Activated T-cell treated with anti-CD3 and anti-CD28 coated beads, Interleukin-2, amount 50 U/mL, for 72 hours (primary cell): ENCODE measurements around the gene CLDN5. TPM values are rescaled to one million over a fixed set of nuclear protein-coding genes. Genes with fewer than 3 reads are reported as not detected.

Experiments
- ATAC-seq, 2 donors: fragments of 150-1000 bp; cut with Tn5 transposase; replicated peaks in 1 of 2; 2 replicates each; pipeline ENCODE4 v1.10.0; 2021; ENCODE audit warnings: moderate library complexity in 2 of 2, mild to moderate bottlenecking in 1 of 2
- DNase-seq, 2 donors: peaks; one replicate each; pipeline ENCODE4 v3.0.0; 2021 to 2022; ENCODE audit warnings: mixed read lengths in 1 of 2
- H3K27ac Mint-ChIP-seq: one replicate; pipeline ENCODE4 v1.8.0; 2022; ENCODE audit warnings: mild to moderate bottlenecking, moderate library complexity, mixed read lengths
- H3K27me3 Mint-ChIP-seq: one replicate; pipeline ENCODE4 v1.8.0; 2022; ENCODE audit warnings: low read depth, mixed read lengths
- H3K36me3 Mint-ChIP-seq, 2 donors: one replicate each; pipeline ENCODE4 v1.8.0; 2022; ENCODE audit warnings: mixed read lengths in 2 of 2, mild to moderate bottlenecking in 1 of 2; ENCODE audit not compliant: insufficient read depth in 2 of 2
- H3K4me1 Mint-ChIP-seq: one replicate; pipeline ENCODE4 v1.8.0; 2022; ENCODE audit warnings: low read depth, mixed read lengths
- H3K4me3 Mint-ChIP-seq, 2 donors: one replicate each; pipeline ENCODE4 v1.8.0; 2022; ENCODE audit warnings: mild to moderate bottlenecking in 2 of 2, mixed read lengths in 2 of 2, moderate library complexity in 2 of 2
- H3K9me3 Mint-ChIP-seq, 2 donors: one replicate each; pipeline ENCODE4 v1.8.0; 2022; ENCODE audit warnings: mixed read lengths in 2 of 2
- total RNA-seq, 2 donors: library from RNA; stranded (reverse); gene quantifications; one replicate each; pipeline ENCODE4 v1.2.3, GENCODE V29; 2022

Gene CLDN5
- total RNA-seq, 2 donors from 2014 or later, result 0.30 to 0.36 TPM

- ATAC-seq, result no peak
- H3K9me3 Mint-ChIP-seq, result no peaks in the 10 kb centered on the region
- peak overlapping the region; percentile 57 to 85 for H3K4me3 Mint-ChIP-seq
- H3K4me1 Mint-ChIP-seq, result peaks cover 17% of the 10 kb centered on the region
- H3K36me3 Mint-ChIP-seq, result peaks cover 2 to 8% of the 10 kb centered on the region in 2 donors
- no peak for DNase-seq
- peaks cover 22% of the 10 kb centered on the region for H3K27me3 Mint-ChIP-seq
- no peak overlapping the region for H3K27ac Mint-ChIP-seq
Measured at GRCh38 chr22:19525116-19525660, 978 bp upstream of the CLDN5 start.

GRCh38 chr22:19523240-19524169 is 705 bp downstream of the CLDN5 start:
- Mint-ChIP-seq H3K27me3 (peaks cover 22% of the 10 kb centered on the region), H3K36me3 (peaks cover 2 to 11% of the 10 kb centered on the region in 2 donors), H3K27ac (no peak overlapping the region), H3K4me1 (peaks cover 17% of the 10 kb centered on the region), H3K4me3 (peak overlapping the region; percentile 49 to 78), H3K9me3 (no peaks in the 10 kb centered on the region)
- peak; percentile 23 to 28 for DNase-seq
- ATAC-seq, result peak; percentile 59

DNA sequence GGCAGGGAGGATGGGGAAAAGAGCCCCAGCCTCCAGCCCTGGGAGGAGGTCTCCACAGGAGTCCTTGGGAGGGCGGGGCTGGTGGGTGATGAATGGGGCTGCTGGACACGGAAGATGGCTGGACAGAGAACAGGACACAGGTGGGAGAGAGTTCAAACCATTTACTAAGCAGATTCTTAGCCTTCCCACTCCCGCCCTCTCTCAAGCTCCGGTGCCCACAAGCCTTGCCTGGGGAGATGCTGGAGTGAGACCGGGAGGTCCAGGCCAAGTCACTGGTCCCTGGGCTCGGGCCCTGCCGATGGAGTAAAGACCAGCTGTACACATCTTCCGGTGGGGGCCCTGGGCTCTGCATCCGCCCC is 1.4 kb downstream of the CLDN5 start:
- Mint-ChIP-seq H3K27me3 (peaks cover 22% of the 10 kb centered on the region), H3K4me1 (peaks cover 17% of the 10 kb centered on the region), H3K27ac (no peak overlapping the region), H3K9me3 (no peaks in the 10 kb centered on the region), H3K36me3 (peaks cover 2 to 12% of the 10 kb centered on the region in 2 donors), H3K4me3 (peak overlapping the region; percentile 49 to 78)
- DNase-seq (no peak), ATAC-seq (no peak)

- H3K9me3 Mint-ChIP-seq, result no peaks in the 10 kb centered on the region
- no peak for ATAC-seq
- H3K27ac Mint-ChIP-seq, result no peak overlapping the region
- H3K4me1 Mint-ChIP-seq, result peaks cover 17% of the 10 kb centered on the region
- DNase-seq, result no peak
- peaks cover 2 to 15% of the 10 kb centered on the region in 2 donors for H3K36me3 Mint-ChIP-seq
- H3K27me3 Mint-ChIP-seq, result peaks cover 22% of the 10 kb centered on the region
- peak overlapping the region in 1 of 2 donors; percentile 78 for H3K4me3 Mint-ChIP-seq
Measured at GRCh38 chr22:19522190-19522880, 1.9 kb downstream of the CLDN5 start.

DNA sequence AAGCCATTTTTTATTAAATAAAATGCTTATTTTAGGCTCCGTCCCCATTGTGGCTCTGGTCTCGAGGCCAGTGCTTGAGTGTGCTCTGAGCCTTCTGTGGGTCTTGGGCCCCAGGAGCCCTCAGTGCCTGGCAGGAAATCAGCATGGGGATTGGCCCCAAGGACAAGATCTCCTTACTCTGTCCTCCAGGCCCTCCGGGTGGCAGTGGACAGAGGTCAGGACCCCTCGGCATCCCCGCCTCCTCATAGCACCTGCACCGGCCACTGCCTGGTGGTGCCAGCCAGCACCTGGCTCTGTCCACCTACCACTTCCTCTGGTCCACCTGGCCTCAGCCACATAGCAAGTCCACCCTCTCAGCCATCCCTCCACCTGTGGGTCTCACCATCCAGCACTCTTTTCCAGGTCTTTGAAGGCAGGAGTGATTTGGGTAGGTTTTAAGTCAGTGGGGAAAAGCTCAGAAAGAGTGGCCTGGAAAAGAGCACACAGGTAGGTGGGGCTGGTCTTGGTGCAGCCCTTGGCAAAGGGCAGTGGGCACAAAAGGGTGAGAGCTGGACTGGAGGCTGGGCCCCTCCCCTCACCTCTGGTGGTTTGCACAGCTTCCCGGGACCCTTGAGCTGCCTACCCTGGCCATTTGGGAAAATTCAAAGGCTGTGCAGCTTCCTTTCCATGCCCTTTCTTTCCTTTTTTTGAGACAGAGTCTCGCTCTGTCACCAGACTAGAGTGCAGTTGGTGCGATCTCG is 3.5 kb downstream of the CLDN5 start:
- peaks cover 16% of the 10 kb centered on the region for H3K27me3 Mint-ChIP-seq
- H3K9me3 Mint-ChIP-seq, result no peaks in the 10 kb centered on the region
- H3K4me1 Mint-ChIP-seq, result peaks cover 17% of the 10 kb centered on the region
- peaks cover 2 to 20% of the 10 kb centered on the region in 2 donors for H3K36me3 Mint-ChIP-seq
- no peak overlapping the region for H3K27ac Mint-ChIP-seq
- DNase-seq (no peak), ATAC-seq (no peak)
- H3K4me3 Mint-ChIP-seq, result no peak overlapping the region

DNA sequence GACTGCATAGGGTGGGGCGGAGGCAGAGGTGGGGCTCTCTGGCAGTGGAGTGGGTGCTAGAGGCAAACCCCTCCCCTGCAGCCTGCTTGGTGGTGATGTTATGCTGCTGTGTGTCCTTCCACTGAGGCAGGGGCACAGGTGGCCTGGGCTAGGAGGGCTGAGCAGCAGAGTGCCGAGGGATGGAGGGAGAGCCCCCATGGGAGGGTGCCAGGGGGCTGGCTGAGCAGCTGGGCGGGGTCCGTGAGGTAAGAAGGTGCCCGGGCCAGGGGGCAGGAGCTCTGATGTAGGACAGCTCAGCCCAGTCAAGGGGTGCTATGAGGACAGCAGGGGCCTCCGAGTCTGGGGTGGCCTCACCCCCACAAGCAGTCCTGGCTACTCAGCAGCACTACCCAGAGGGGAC is 4.2 kb downstream of the CLDN5 start:
- no peaks in the 10 kb centered on the region for H3K9me3 Mint-ChIP-seq
- peaks cover 16% of the 10 kb centered on the region for H3K4me1 Mint-ChIP-seq
- no peak for DNase-seq
- ATAC-seq, result no peak
- peaks cover 13% of the 10 kb centered on the region for H3K27me3 Mint-ChIP-seq
- peaks cover 2 to 23% of the 10 kb centered on the region in 2 donors for H3K36me3 Mint-ChIP-seq
- H3K4me3 Mint-ChIP-seq, result no peak overlapping the region
- no peak overlapping the region for H3K27ac Mint-ChIP-seq

GRCh38 chr22:19519041-19519926 is 4.9 kb downstream of the CLDN5 start:
- Mint-ChIP-seq H3K36me3 (peaks cover 2 to 28% of the 10 kb centered on the region in 2 donors), H3K9me3 (no peaks in the 10 kb centered on the region), H3K27me3 (peaks cover 8% of the 10 kb centered on the region), H3K4me3 (no peak overlapping the region), H3K27ac (no peak overlapping the region), H3K4me1 (peaks cover 11% of the 10 kb centered on the region)
- DNase-seq, result no peak
- no peak for ATAC-seq

- H3K4me1 Mint-ChIP-seq, result peaks cover 11% of the 10 kb centered on the region
- no peak overlapping the region for H3K4me3 Mint-ChIP-seq
- peaks cover 8% of the 10 kb centered on the region for H3K27me3 Mint-ChIP-seq
- DNase-seq (no peak), ATAC-seq (no peak)
- no peak overlapping the region for H3K27ac Mint-ChIP-seq
- H3K36me3 Mint-ChIP-seq, result peaks cover 7 to 34% of the 10 kb centered on the region in 2 donors
- H3K9me3 Mint-ChIP-seq, result no peaks in the 10 kb centered on the region
Measured at GRCh38 chr22:19518635-19519034, 5.6 kb downstream of the CLDN5 start.

GRCh38 chr22:19517919-19518611 is 6.1 kb downstream of the CLDN5 start:
- Mint-ChIP-seq H3K4me3 (no peak overlapping the region), H3K9me3 (peaks cover 0 to 2% of the 10 kb centered on the region in 2 donors), H3K27ac (no peak overlapping the region), H3K36me3 (peaks cover 11 to 39% of the 10 kb centered on the region in 2 donors), H3K27me3 (peaks cover 6% of the 10 kb centered on the region), H3K4me1 (peaks cover 9% of the 10 kb centered on the region)
- DNase-seq (no peak), ATAC-seq (no peak)

- H3K36me3 Mint-ChIP-seq, result peaks cover 14 to 47% of the 10 kb centered on the region in 2 donors
- H3K27me3 Mint-ChIP-seq, result no peaks in the 10 kb centered on the region
- no peak for ATAC-seq
- H3K4me3 Mint-ChIP-seq, result no peak overlapping the region
- no peak overlapping the region for H3K27ac Mint-ChIP-seq
- DNase-seq, result no peak
- peaks cover 0 to 2% of the 10 kb centered on the region in 2 donors for H3K9me3 Mint-ChIP-seq
- H3K4me1 Mint-ChIP-seq, result peaks cover 5% of the 10 kb centered on the region
Measured at GRCh38 chr22:19517171-19517500, 7.1 kb downstream of the CLDN5 start.

DNA sequence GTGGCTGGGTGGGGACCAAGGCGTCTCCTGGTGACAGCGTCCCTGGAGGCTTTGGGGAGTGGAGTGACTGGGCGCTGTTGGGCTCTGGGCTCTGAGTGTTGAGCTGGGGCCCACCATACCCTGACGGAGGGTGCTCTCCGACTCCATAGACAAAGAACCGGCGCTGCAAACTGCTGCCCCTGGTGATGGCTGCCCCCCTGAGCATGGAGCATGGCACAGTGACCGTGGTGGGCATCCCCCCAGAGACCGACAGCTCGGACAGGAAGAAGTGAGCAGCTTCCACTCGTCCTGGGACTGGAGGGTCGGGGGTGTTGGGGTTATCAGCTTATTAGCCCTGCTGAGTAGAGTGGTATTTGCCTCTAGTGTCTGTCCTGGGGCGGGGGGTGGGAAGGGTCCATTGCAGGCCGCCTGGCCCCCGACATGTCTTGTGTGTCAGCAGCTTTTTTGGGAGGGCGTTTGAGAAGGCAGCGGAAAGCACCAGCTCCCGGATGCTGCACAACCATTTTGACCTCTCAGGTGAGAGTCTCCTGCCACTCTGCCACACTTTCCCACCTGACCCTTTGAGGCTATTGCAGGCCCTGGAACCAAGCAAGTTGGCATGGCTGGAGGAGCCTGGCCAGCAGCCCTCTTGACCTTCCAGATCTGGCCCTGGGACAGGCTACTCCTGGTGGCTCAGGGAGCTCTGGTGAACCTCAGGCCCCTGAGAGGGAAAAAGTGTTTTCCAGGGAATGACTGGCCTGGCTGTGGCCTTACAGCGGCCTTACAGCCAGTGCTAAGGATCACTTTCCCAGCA is 7.6 kb downstream of the CLDN5 start:
- peaks cover 15 to 47% of the 10 kb centered on the region in 2 donors for H3K36me3 Mint-ChIP-seq
- no peak overlapping the region for H3K27ac Mint-ChIP-seq
- H3K9me3 Mint-ChIP-seq, result peaks cover 0 to 2% of the 10 kb centered on the region in 2 donors
- H3K4me3 Mint-ChIP-seq, result no peak overlapping the region
- no peaks in the 10 kb centered on the region for H3K4me1 Mint-ChIP-seq
- no peaks in the 10 kb centered on the region for H3K27me3 Mint-ChIP-seq
- DNase-seq, result no peak
- no peak for ATAC-seq
